Cortex of kidney (tissue), 1 donor: ENCODE measurements around the gene EPS8L2.
"Not testable (repeated sequence)": the region's sequence is repeated elsewhere in the genome, so short reads cannot be mapped to it uniquely, and the experiment has no call there.

Experiments used
- DNase-seq: peaks from one replicate; lab custom pipeline; 2025; lab: John Stamatoyannopoulos, UW

The EPS8L2 gene

GRCh38 chr11:690244-690643 is 15.8 kb upstream of the EPS8L2 start:
- DNase-seq: not testable (repeated sequence)

GRCh38 chr11:690738-691633 is 15.0 kb upstream of the EPS8L2 start:
- no peak for DNase-seq

GRCh38 chr11:691710-692590 is 14.1 kb upstream of the EPS8L2 start:
- DNase-seq: no peak

GRCh38 chr11:692824-693414 is 13.1 kb upstream of the EPS8L2 start:
- DNase-seq: no peak

GRCh38 chr11:693415-693831 is 12.6 kb upstream of the EPS8L2 start:
- no peak for DNase-seq

GRCh38 chr11:693887-694562 is 12.0 kb upstream of the EPS8L2 start:
- DNase-seq: no peak

GRCh38 chr11:694563-695287 is 11.3 kb upstream of the EPS8L2 start, which contains the start of gene DEAF1:
TSS of gene DEAF1 (minus strand) at chr11:695222. CDS start at chr11:695047, 175 bp downstream.
- DNase-seq: peak; percentile 97

- DNase-seq: no peak
Measured at GRCh38 chr11:695288-695537, 10.8 kb upstream of the EPS8L2 start.

GRCh38 chr11:695538-696248 is 10.3 kb upstream of the EPS8L2 start, which contains the start of gene TMEM80:
TSS of gene TMEM80 (plus strand) at chr11:695816. CDS start at chr11:695828, 12 bp downstream.
- peak; percentile 97 for DNase-seq

- DNase-seq: no peak
Measured at GRCh38 chr11:696955-697491, 9.0 kb upstream of the EPS8L2 start.

GRCh38 chr11:697811-698311 is 8.2 kb upstream of the EPS8L2 start:
- DNase-seq: no peak

- no peak for DNase-seq
Measured at GRCh38 chr11:698493-699115, 7.4 kb upstream of the EPS8L2 start.

GRCh38 chr11:699116-699508 is 6.9 kb upstream of the EPS8L2 start:
- no peak for DNase-seq

- DNase-seq: no peak
Measured at GRCh38 chr11:699753-700152, 6.3 kb upstream of the EPS8L2 start.

- DNase-seq: no peak
Measured at GRCh38 chr11:701741-702461, 4.1 kb upstream of the EPS8L2 start.

GRCh38 chr11:702462-703461 is 3.3 kb upstream of the EPS8L2 start:
- DNase-seq: no peak

GRCh38 chr11:703506-703905 is 2.5 kb upstream of the EPS8L2 start:
- no peak for DNase-seq

- no peak for DNase-seq
Measured at GRCh38 chr11:704228-704674, 1.8 kb upstream of the EPS8L2 start.
